ENCODE results near the gene RGPD4.
"Not testable (repeated sequence)": the region's sequence is repeated elsewhere in the genome, so short reads cannot be mapped to it uniquely, and the experiment has no call there.

The RGPD4 gene

DNA sequence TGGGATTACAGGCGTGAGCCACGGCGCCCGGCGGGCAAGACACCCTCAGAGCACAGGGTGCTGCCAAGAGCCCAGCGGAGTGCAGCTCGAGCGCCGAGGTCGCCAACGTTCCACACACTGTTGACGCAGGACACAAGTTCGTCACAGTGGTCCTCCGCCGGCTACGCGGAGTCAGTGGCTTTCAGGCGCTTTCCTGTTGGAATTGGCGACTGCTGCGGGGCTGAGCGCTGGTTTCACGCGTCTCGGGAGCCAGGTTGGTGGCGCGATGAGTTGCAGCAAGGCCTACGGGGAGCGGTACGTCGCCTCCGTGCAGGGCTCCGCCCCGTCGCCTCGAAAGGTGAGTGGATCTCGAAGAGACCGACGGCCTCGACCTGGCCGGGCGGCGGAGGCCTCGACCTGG, at the start of gene RGPD4:
Gene RGPD4, plus strand, starts transcription at position 144 of the 400 bp plus-strand sequence. Its CDS starts 122 bp downstream, at position 266.
- DNase-seq (ENCODE audit: extremely low read depth in 1 of 2, low read depth in 1 of 2): not testable (repeated sequence)

DNA sequence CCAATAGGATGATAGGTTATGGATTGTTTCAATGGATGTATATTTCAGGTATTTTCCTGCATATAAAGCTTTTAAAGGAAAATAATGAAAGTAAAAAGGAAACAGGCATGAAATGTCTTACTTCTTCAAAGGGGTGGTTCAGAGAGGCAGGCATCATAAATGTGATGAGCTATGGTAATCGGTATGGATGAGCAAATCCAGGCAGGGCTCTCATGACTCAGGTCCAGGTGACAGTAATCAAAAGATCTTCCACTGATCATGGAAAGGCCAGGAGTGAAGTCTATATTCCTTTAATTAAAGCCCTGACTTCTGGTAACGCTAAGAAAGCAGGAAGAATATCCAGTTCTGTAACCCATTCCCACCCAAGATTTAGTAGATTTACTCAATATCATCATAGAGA, 48.7 kb upstream of the RGPD4 start:
- DNase-seq (ENCODE audit: extremely low read depth in 1 of 2, low read depth in 1 of 2): no peak

DNA sequence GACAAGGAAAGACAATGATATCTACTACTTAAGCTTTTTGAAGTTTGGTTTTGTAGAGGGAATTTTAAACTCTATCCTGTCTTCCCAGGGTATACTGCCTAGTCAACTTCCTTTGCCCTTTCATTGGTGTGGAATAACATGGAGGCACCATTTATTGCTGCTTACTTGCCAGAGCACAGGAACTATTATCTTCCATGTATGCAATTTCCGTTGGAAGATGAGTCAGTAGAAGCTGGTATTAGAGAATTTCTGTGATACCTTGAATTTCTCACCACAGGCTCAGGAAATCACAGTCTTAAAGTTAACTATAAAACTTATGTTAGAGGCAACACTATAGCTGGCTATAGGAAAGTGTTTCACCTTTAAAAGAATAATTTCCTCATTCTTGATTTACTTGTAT, 40.9 kb upstream of the RGPD4 start:
- DNase-seq (ENCODE audit: extremely low read depth in 1 of 2, low read depth in 1 of 2): no peak

DNA sequence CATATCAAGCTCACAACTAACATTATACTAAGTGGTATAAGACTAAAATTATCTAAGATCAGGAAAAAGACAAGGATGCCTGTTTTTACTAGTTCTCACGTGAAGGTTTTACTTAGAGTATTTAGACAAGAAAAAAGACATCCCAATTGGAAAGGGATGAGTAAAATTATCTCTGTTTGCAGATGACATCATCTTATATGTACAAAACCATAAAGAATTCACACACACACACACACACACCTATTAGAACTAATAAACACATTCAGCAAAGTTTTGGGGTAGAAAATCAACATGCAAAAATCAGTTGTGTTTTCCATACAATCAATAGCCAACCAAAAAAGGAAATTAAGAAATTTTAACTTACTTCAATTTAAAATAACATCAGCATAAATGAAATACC, 35.9 kb upstream of the RGPD4 start:
- DNase-seq (ENCODE audit: extremely low read depth in 1 of 2, low read depth in 1 of 2): no peak

DNA sequence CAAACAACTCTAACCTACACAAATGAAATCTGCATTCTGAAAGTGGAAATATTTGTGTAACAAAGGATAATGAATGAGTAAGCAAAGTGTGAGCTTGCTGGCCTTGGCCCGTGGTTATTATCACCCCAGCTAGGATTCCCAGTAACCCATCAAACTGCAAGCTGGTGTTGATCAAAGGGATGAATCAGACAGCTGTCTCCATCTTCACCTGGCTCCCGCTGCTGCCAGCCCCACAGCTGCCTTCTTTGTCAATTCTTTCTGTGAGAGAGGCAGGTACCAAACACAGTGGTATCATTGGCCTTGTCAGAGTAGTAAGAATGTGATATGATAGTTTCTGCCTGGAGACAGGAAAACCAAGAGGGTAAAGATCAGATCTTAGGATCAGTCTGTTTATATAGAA, 25.2 kb upstream of the RGPD4 start:
- DNase-seq (ENCODE audit: extremely low read depth in 1 of 2, low read depth in 1 of 2): no peak

DNA sequence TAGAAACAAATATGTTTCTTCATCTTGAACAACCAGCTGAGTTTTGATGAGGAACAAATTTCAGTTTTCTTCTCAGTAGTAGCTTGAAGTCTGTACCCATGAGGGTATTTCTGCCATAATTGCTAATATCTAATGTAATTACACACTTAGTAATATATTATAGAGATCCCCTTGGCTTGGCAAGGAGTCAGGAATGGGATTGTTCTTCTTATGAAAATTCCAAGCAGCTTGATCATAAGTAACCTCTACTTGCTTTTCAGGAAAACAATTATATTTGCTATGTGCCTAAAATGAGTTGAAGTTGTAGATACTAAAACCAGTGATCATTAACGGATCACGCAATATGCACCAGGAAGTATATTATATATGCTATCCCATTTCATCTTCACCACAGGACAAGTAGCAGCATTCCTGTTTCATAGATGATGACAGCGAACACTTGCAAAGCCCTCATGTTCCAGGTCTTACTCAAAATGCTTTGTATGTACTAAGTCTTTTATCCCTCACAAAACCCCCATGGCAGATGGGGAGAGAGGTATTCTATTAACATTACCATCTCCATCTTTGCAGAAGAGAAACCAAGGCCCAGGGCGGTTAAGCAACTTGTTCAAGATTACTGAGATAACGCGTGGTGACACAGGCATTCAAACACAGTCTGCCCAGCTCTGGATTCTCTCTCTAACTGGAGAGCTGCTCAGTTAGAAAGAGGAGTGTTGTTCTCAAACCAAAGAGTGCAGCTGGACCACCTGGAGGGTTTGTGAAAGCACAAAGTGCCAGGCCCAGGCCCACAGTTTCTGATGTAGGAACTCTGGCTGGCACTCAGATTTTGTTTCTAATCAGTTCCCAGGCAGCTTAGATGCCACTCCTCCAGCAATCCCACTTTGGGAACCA, 21.8 kb upstream of the RGPD4 start:
- DNase-seq (ENCODE audit: extremely low read depth in 1 of 2, low read depth in 1 of 2): no peak

DNA sequence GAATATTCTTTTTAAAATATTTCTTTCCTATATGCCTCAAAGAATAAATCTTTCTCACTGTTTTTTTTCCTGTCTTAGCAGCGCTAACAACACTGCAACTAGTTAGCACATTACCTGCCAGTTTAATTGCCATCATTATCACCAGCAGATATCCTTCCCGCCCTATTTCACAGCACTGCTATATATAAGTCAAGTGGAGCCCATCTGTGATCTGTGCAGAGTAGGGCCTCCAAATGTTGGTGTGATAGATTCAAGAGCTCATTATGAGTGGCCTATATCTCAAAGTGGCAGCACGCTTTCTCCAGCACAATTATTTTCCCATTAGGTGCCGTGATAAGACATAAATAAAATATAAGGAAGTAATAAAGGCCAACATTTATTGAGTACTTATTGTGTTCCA, 19.8 kb upstream of the RGPD4 start:
- no peak for DNase-seq (ENCODE audit: extremely low read depth in 1 of 2, low read depth in 1 of 2)

DNA sequence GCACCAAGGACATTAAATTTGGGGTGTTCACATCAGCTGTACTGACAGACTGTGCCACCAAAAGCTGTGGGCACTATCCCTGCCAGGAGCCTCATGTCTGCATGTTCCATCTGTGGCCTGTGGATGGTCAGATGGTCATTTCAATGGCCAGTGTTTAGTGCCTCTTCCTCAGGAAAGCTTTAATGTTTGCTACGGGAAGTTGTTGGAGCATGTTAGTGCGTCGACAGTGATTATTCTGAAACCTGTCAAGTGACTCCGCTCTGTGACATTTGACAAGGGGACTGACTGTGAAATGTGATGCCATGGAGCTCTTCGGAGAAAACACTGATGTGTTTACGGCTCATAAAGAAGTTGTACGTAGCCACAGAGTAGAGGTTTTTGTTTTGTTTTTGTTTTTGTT, 18.7 kb upstream of the RGPD4 start:
- no peak for DNase-seq (ENCODE audit: extremely low read depth in 1 of 2, low read depth in 1 of 2)

DNA sequence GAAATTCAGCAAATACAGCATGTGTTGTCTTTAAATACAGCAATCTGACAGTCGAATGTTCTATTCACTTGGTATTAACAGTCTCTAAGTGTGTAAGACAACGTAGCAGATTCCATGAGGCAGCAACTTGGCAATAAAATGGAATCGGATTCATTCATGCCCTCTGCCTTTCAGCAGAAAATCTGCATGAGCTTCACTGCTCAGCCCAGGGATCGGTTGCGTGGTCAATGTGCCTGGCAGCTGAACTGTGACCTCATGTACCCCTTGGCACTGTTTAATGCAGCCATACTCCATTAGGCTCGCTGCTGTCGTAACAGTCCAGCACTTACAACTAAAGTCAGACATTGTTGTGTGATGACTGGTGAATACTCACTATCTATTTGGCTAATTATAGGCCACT, 17.7 kb upstream of the RGPD4 start:
- no peak for DNase-seq (ENCODE audit: extremely low read depth in 1 of 2, low read depth in 1 of 2)

DNA sequence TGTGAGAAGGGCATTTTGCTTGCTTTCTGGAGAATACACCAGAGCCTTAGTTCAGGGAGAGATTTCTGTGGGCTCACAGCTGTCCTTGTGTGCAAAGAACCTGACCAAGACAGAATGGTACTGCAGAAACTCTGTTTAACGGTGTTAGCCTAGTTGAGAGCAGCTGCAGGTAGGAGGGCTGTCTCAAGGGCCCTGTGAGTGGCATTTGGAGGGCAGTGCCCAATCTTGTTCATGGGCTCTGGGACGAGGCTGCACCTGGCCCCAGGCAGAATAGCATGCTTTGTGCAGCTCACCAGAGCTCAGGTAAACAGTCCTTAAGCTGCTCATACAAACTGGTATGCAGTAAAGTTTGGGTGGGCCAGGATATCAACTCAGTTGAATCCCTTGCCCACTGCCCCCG, 16.9 kb upstream of the RGPD4 start:
- no peak for DNase-seq (ENCODE audit: extremely low read depth in 1 of 2, low read depth in 1 of 2)

DNA sequence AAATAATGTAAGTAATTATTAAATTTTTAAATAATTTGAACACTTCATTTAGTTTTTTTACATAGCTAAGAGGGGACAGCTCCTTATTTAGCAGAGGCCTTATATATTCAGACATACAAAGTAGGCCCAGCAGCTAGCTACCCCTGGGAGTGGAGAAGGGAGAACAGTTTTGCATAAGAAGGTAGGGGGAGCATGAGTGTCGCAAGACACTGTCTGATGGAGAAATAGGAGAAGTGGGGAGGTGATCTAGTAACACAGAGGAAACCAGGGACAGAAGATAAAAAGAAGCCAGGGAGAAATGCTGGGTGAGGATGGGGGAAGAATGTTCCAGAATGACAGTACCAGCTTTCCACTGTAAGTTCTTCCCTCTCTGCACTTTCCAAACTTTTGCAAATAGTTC, 16.0 kb upstream of the RGPD4 start:
- no peak for DNase-seq (ENCODE audit: extremely low read depth in 1 of 2, low read depth in 1 of 2)

DNA sequence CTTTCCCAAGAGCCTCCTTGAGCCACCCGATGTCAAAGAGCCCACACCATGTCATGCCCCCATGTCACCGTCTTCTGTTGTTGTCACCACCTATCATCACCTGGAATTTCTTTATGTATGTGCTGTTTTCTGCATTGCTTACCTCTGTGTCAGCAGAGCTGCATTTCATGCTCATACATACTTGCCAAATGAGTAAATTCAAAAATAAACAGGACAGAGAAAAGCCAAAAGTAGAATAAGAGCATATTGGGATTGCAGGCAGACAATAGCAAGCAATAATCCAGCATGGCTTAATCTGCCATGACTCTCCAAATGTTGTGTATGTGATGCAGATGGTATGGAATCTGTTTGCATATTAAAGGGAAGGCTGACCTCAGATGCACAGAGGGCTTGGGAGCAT, 15.3 kb upstream of the RGPD4 start:
- DNase-seq (ENCODE audit: extremely low read depth in 1 of 2, low read depth in 1 of 2): no peak

DNA sequence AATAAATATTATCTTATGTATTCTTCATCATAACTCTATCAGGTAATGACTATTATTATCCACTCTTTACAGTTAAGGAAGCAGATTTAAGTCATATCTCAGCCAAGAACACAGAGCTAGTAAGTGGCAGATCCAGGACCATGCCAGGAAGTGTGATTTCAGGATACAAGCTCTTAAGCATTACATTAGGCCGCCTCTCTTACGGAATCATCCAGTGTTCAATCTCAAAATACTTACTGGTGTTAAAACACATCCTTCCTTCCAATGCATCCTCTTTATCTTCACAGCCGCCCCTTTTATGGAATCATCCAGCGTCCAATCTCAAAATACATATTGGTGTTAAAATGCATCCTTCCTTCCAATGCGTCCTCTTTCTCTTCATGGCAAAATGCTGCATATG, 14.7 kb upstream of the RGPD4 start:
- DNase-seq (ENCODE audit: extremely low read depth in 1 of 2, low read depth in 1 of 2): no peak

DNA sequence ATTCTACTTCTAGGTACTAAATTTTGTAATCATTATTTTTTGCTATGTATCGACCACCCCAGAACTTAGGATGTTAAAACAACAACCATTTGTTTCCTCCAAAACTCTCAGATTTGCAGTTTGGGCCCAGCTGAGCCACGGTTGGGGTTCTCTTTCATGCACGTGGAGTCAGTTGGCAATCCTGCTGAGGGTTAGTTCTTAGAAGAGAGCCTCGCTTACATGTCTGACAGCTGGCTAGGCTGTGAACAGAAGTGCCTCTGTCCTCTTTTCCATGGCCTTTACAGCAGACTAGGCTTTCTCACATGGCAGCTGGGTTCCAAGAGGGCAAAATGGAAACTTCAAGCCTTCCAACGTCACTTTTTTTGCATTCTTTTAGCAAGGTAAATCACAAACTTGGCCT, 9.3 kb upstream of the RGPD4 start:
- no peak for DNase-seq (ENCODE audit: extremely low read depth in 1 of 2, low read depth in 1 of 2)

DNA sequence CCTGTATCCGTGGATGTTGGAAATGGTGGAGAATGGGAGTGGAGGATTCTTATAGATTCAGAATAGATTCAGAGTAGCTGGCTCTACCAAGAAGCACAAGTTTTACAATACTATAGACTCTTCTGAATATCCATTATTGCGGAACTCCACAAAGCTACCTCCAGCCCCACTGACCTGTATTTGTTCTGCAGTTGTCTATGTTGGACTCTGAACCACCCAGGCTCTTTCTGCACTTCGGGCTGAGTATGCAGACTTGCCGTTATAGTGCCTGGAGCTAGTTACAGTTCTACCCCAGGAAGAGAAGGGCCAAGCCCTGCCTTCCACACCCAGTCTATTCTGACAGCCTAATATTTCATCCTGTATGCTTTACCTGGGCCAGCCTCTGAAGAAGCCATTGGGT, 4.4 kb upstream of the RGPD4 start:
- no peak for DNase-seq (ENCODE audit: extremely low read depth in 1 of 2, low read depth in 1 of 2)

DNA sequence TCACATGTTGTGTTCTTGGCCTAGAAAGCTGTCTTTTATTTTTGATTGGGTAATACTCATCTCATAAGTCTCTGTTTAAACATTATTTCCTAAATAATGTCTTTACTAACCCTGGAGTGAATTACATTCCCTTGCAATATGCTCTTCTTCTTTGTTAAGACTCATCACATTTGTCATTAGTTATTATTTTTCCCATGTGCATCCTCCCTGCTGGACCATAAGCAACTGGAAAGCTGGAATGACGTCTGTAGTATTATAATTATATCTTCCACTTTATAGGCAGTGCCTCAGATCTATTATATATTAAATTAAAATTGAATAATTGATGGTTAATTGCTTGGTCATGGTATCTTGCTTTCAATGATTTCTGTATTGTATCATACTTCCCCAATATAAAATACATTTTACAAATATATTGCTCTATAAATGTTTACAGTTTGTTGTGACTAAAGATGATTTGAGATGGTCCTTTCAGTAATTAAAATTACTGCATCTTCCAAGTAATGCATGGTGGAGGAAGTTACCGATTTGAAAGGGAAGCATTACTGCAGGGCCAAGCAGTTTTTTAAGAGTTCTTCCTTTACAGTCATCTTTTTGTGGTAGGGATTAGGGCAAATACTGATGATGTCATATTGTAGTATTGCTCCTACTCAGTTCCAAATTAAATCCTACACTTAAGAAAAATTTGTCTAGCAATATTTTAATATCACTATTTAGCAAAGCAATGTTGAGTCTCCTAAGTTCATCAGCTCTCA, 2.1 kb upstream of the RGPD4 start:
- no peak for DNase-seq (ENCODE audit: extremely low read depth in 1 of 2, low read depth in 1 of 2)

DNA sequence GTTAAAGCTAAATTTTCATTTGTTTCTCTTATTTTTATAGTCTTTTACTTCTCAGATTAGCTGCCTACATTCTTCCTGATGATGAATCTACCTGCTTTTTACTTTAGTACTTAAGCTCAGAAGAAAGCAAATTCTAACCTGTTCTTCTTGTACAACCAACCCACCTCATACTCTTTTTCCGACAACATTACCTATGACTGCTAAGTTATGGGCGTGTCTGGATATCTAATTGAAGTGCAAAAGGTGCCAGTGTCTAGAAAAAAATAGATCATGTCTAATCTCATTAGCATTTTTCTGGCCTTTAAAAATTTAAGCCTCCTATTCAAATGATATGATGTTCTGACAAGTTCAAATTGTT, 1.5 kb upstream of the RGPD4 start:
- DNase-seq (ENCODE audit: extremely low read depth in 1 of 2, low read depth in 1 of 2): no peak

DNA sequence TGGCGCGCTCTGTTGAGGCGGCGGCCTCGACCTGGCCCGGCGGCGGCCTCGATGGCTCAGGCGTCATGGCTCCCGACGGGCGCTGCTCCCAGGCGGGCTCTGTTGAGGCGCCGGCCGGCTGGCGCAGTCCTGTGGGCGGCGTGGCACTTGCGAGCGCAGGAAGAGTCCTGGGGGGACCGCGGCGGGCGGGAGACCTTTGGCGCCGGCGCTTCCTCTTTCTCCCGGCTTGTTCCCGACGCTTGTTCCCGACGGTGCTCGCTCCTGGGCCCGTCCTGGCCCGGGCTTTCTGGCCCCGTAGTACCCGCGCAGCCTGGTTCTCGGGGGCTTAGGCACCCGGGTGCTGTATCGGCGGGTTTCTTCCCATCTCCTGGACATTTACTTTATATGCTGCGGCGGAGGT, 2.8 kb downstream of the RGPD4 start:
- DNase-seq (ENCODE audit: extremely low read depth in 1 of 2, low read depth in 1 of 2): not testable (repeated sequence)

DNA sequence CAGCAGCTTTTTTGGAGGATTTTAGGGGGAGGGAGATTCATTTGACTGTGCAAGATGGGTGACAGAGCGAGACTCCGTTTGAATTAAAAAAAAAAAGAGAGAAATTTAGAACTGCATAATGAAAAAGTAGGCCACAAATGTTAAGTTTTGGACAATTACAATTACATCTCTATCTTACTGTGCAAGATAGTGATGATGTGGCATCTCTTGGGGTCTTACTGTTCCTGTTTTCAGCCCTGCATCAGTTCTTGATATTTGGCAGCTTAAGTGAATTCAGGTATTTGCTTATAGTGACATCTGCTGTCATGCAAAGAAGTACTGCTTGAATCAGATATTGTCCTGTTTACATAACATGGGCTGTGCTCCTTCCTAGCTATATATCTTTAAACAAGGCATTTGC, 6.5 kb downstream of the RGPD4 start:
- not testable (repeated sequence) for DNase-seq (ENCODE audit: extremely low read depth in 1 of 2, low read depth in 1 of 2)

DNA sequence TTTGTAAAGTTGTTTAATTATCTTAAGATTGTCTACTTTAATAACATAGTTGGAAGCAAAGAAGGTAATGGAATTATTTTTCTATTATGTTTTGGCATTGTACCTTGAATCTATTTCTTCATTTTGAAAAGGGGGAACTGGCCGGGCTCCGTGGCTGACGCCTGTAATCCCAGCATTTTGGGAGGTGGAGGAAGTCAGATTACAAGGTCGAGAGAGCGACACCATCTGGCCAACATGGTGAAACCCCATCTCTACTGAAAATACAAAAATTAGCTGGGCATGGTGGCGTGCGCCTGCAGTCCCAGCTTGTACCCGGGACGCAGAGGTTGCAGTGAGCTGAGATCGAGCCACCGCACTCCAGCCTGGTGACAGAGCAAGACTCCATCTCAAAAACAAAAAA, 6.9 kb downstream of the RGPD4 start:
- DNase-seq (ENCODE audit: extremely low read depth in 1 of 2, low read depth in 1 of 2): not testable (repeated sequence)

DNA sequence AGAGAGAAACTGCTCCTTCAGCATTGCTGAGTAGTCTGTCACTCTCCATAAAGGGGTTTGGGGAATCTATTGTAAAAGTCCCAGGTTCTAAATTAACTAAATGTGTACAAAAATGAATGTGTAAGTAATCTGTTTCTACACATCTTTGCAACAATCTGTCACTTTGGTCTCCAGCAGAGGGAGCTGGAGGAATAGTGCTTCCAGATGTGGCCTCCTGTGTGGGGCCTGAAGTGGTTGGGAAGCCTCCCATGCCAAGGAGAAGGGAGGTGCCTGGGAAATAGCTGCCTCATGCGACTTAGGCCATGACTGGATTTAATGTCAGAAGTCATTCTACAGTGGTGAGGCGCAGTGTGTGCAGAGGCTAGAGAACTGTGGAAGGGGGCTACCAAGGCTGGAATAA, 89.4 kb downstream of the RGPD4 start:
- DNase-seq (ENCODE audit: extremely low read depth in 1 of 2, low read depth in 1 of 2): not testable (repeated sequence)

DNA sequence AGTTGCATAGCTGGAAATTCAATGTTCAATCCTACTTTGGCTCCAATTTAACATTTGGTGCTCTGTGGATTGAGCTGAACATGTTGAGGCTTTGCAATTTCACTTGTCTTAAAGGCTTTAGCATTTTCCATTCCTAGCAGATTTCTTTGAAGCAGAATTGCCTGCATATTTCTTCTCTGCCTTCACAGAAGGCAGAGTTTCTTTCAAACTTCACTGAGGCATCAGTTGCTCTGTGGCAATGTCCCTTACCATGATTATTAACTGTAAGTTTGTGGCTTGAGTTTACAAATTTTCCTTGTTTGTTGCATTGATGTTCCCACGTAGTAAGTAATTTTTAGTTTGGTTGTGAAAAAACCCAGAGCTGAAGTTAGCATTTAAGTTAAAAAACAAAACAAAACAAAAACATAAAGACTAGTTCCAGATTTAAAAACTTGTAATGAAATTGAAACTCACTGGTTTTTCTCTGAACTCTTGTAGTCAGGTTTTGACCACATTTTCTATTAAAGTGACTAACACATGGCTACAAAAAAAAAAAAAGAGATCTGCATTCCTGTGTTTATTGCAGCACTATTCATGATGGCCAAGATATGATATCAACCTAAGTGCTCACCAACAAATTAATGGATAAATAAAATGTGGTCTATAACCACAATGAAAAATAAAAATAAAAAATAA, 90.1 kb downstream of the RGPD4 start:
- not testable (repeated sequence) for DNase-seq (ENCODE audit: extremely low read depth in 1 of 2, low read depth in 1 of 2)

All from activated CD8-positive, alpha-beta memory T cell treated with anti-CD3 and anti-CD28 coated beads for 1 hour (primary cell).